Astrocyte (in vitro differentiated cells and primary cell): ENCODE measurements around the gene TSPEAR. TPM values are rescaled to one million over a fixed set of nuclear protein-coding genes. Genes with fewer than 3 reads are reported as not detected.

Experiments used
- DNase-seq: peaks from one replicate; pipeline ENCODE4 v3.0.0-alpha.2; 2010; ENCODE audit warnings: low read depth
- FAIRE-seq: peaks from 2 replicates; lab custom pipeline; 2011; peaks lifted over from hg19 to GRCh38; lab: Jason Lieb, UNC
- H2AFZ ChIP-seq: 2 replicates; pipeline ENCODE4 v1.6.0; 2012; ENCODE audit warnings: low read depth, low read length, inconsistent platforms
- H3K27ac ChIP-seq: 2 replicates; pipeline ENCODE4 v1.5.1; 2011; ENCODE audit warnings: low read depth, low read length, inconsistent platforms
- H3K27me3 ChIP-seq: 2 replicates; pipeline ENCODE4 v1.6.0; 2011; ENCODE audit warnings: low read length, inconsistent platforms; ENCODE audit not compliant: insufficient read depth
- H3K36me3 ChIP-seq: 2 replicates; pipeline ENCODE4 v1.5.1; 2011; ENCODE audit warnings: low read length, inconsistent platforms; ENCODE audit not compliant: insufficient read depth
- H3K4me1 ChIP-seq: 2 replicates; pipeline ENCODE4 v1.5.1; 2011; ENCODE audit warnings: low read length, inconsistent platforms; ENCODE audit not compliant: insufficient read depth
- H3K4me2 ChIP-seq: 2 replicates; pipeline ENCODE4 v1.6.0; 2012; ENCODE audit warnings: low read length, inconsistent platforms
- H3K4me3 ChIP-seq: 2 replicates; pipeline ENCODE4 v1.5.1; 2011; ENCODE audit warnings: low read depth, mild to moderate bottlenecking, low read length, inconsistent platforms; ENCODE audit not compliant: insufficient read depth
- H3K79me2 ChIP-seq: 2 replicates; pipeline ENCODE4 v1.6.0; 2012; ENCODE audit warnings: mild to moderate bottlenecking, low read length, inconsistent platforms; ENCODE audit not compliant: insufficient read depth
- H3K9ac ChIP-seq: 2 replicates; pipeline ENCODE4 v1.6.0; 2012; ENCODE audit warnings: mild to moderate bottlenecking, low read length, inconsistent platforms
- H3K9me3 ChIP-seq: 2 replicates; pipeline ENCODE4 v1.5.1; 2012; ENCODE audit warnings: low read depth, mild to moderate bottlenecking, low read length, inconsistent platforms; ENCODE audit not compliant: insufficient read depth
- H4K20me1 ChIP-seq: 2 replicates; pipeline ENCODE4 v1.6.0; 2012; ENCODE audit warnings: low read length, inconsistent platforms; ENCODE audit not compliant: insufficient read depth
- H3K27ac Mint-ChIP-seq: one replicate; pipeline ENCODE4 v1.8.0; 2021; ENCODE audit warnings: mild to moderate bottlenecking, mixed read lengths; ENCODE audit not compliant: unreplicated experiment
- H3K27me3 Mint-ChIP-seq: one replicate; pipeline ENCODE4 v1.8.0; 2021; ENCODE audit warnings: low read depth, mixed read lengths; ENCODE audit not compliant: unreplicated experiment
- H3K36me3 Mint-ChIP-seq: one replicate; pipeline ENCODE4 v1.8.0; 2021; ENCODE audit warnings: low read depth, mixed read lengths; ENCODE audit not compliant: unreplicated experiment
- H3K4me1 Mint-ChIP-seq: one replicate; pipeline ENCODE4 v1.8.0; 2021; ENCODE audit warnings: low read depth, mixed read lengths; ENCODE audit not compliant: unreplicated experiment
- H3K4me3 Mint-ChIP-seq: one replicate; pipeline ENCODE4 v1.8.0; 2021; ENCODE audit warnings: mild to moderate bottlenecking, moderate library complexity, mixed read lengths; ENCODE audit not compliant: unreplicated experiment
- H3K9me3 Mint-ChIP-seq: one replicate; pipeline ENCODE4 v1.8.0; 2021; ENCODE audit warnings: mild to moderate bottlenecking, mixed read lengths; ENCODE audit not compliant: unreplicated experiment
- CTCF ChIP-seq: IDR thresholded peaks from 2 replicates; pipeline ENCODE4 v1.5.1; 2011; ENCODE audit warnings: low read depth, mild to moderate bottlenecking, inconsistent platforms, low read length, moderate library complexity; ENCODE audit not compliant: insufficient read depth
- EZH2 ChIP-seq: IDR thresholded peaks from 2 replicates; pipeline ENCODE4 v1.6.1; 2012; ENCODE audit warnings: mild to moderate bottlenecking, low read length, inconsistent platforms; ENCODE audit not compliant: insufficient read depth
- total RNA-seq: library from RNA; stranded (reverse); gene quantifications from 2 replicates; pipeline ENCODE4 v1.2.1, GENCODE V29; 2021

The TSPEAR gene
- total RNA-seq, 1 donor from 2014 or later = not detected

- H3K36me3 Mint-ChIP-seq = peaks cover 3% of the 10 kb centered on the region
- Histone ChIP-seq H3K4me2 (no peak overlapping the region), H4K20me1 (no peaks in the 10 kb centered on the region), H2AFZ (no peak overlapping the region), H3K9me3 (peaks cover 7% of the 10 kb centered on the region), H3K4me3 (no peak overlapping the region), H3K27ac (no peak overlapping the region), H3K27me3 (no peaks in the 10 kb centered on the region), H3K79me2 (no peaks in the 10 kb centered on the region), H3K9ac (no peak overlapping the region), H3K36me3 (no peaks in the 10 kb centered on the region), H3K4me1 (no peaks in the 10 kb centered on the region)
- DNase-seq = peak; percentile 10
- H3K9me3 Mint-ChIP-seq = peaks cover 18% of the 10 kb centered on the region
- H3K27me3 Mint-ChIP-seq = peaks cover 25% of the 10 kb centered on the region
- peaks cover 2% of the 10 kb centered on the region for H3K4me1 Mint-ChIP-seq
- H3K27ac Mint-ChIP-seq = no peak overlapping the region
- TF ChIP-seq EZH2 (no peak), CTCF (no peak)
- no peak overlapping the region for H3K4me3 Mint-ChIP-seq
- FAIRE-seq = no peak
Measured at GRCh38 chr21:44596068-44596725, 115.2 kb downstream of the TSPEAR start.

GRCh38 chr21:44595524-44595923 is 115.8 kb downstream of the TSPEAR start:
- H4K20me1 ChIP-seq = no peaks in the 10 kb centered on the region
- peaks cover 18% of the 10 kb centered on the region for H3K9me3 Mint-ChIP-seq
- FAIRE-seq (no peak), DNase-seq (no peak)
- no peaks in the 10 kb centered on the region for H3K79me2 ChIP-seq
- no peak overlapping the region for H3K27ac Mint-ChIP-seq
- no peak overlapping the region for H2AFZ ChIP-seq
- no peak overlapping the region for H3K27ac ChIP-seq
- no peak overlapping the region for H3K4me2 ChIP-seq
- no peaks in the 10 kb centered on the region for H3K36me3 ChIP-seq
- H3K9me3 ChIP-seq = peaks cover 7% of the 10 kb centered on the region
- H3K9ac ChIP-seq = no peak overlapping the region
- H3K27me3 ChIP-seq = no peaks in the 10 kb centered on the region
- H3K36me3 Mint-ChIP-seq = peaks cover 3% of the 10 kb centered on the region
- no peaks in the 10 kb centered on the region for H3K4me1 ChIP-seq
- H3K4me3 ChIP-seq = no peak overlapping the region
- H3K4me3 Mint-ChIP-seq = no peak overlapping the region
- H3K27me3 Mint-ChIP-seq = peaks cover 23% of the 10 kb centered on the region
- peaks cover 2% of the 10 kb centered on the region for H3K4me1 Mint-ChIP-seq
- TF ChIP-seq EZH2 (no peak), CTCF (no peak)

GRCh38 chr21:44594406-44594916 is 116.9 kb downstream of the TSPEAR start:
- Mint-ChIP-seq H3K27me3 (peaks cover 24% of the 10 kb centered on the region), H3K4me3 (no peak overlapping the region), H3K27ac (no peak overlapping the region), H3K9me3 (peaks cover 15% of the 10 kb centered on the region), H3K4me1 (peaks cover 2% of the 10 kb centered on the region), H3K36me3 (peaks cover 1% of the 10 kb centered on the region)
- Histone ChIP-seq H3K27me3 (no peaks in the 10 kb centered on the region), H4K20me1 (no peaks in the 10 kb centered on the region), H3K4me2 (no peak overlapping the region), H3K4me3 (no peak overlapping the region), H3K36me3 (no peaks in the 10 kb centered on the region), H2AFZ (no peak overlapping the region), H3K9ac (no peak overlapping the region), H3K79me2 (no peaks in the 10 kb centered on the region), H3K27ac (no peak overlapping the region), H3K9me3 (peaks cover 7% of the 10 kb centered on the region), H3K4me1 (no peaks in the 10 kb centered on the region)
- DNase-seq (no peak), FAIRE-seq (no peak)
- no peak for TF ChIP-seq CTCF
- TF ChIP-seq EZH2 = no peak
